Coronary artery (tissue), 2 donors: ENCODE results near the gene BLOC1S1.
A peak's percentile ranks its signal among the peaks of the same experiment; 100 is the strongest.

Experiments used
- DNase-seq: peaks from one replicate; pipeline ENCODE4 v3.0.0-alpha.2; 2017; ENCODE audit warnings: low spot score
- H3K27ac ChIP-seq, 2 donors: fragments of 200-600 bp; sonication (generic); one replicate each; pipeline ENCODE4 v1.5.1; 2016 to 2019
- H3K4me3 ChIP-seq: fragments of 200-600 bp; sonication (generic); 2 replicates; pipeline ENCODE4 v1.5.1; 2016; ENCODE audit warnings: mild to moderate bottlenecking, moderate library complexity
- TF ChIP-seq, protein P1 (sequence below): fragments of 200-600 bp; sonication (generic); IDR thresholded peaks from one replicate; pipeline ENCODE4 v1.5.1; 2019; ENCODE audit warnings: antibody characterized with exemption

Gene BLOC1S1

DNA sequence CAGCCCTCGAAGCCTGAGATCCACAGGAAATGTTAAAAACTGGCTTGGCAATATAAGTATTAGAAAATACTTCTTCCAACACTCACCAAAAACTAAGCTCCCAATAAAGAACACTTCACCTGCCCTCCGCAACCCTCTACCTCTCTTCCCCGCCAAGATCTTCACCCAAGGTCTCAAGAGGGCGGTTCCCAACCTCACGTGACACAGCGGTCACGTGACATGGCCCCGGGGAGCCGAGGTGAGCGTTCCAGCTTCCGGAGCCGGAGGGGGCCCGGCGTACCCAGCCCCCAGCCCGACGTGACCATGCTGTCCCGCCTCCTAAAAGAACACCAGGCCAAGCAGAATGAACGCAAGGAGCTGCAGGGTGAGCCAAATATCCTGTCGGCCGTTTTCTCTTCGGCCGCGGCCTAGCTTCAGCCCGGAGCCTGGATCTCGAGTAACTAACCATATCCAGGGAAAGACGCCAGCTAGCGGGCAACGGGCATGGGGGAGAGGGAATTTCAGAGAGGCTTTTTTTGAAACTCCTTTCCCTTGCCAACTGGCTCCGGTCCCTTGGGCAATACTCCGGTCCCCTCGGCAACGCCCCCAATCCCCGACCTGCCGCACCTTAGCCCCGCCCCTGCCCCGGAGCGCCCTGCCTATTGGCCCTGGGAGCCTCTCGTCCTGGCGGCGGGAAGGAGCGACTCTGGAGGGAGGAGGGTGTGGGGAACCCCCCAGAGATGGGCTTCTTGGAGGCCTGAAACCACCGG lies at the start of gene BLOC1S1:
Gene BLOC1S1, plus strand, starts transcription at position 214 of the 749 bp plus-strand sequence. Its CDS starts 6 bp downstream, at position 220.
- Histone ChIP-seq H3K27ac (peak within 1 kb of the TSS; percentile 73 to 96), H3K4me3 (peak within 1 kb of the TSS; percentile 83)
- TF ChIP-seq, protein P1, sequence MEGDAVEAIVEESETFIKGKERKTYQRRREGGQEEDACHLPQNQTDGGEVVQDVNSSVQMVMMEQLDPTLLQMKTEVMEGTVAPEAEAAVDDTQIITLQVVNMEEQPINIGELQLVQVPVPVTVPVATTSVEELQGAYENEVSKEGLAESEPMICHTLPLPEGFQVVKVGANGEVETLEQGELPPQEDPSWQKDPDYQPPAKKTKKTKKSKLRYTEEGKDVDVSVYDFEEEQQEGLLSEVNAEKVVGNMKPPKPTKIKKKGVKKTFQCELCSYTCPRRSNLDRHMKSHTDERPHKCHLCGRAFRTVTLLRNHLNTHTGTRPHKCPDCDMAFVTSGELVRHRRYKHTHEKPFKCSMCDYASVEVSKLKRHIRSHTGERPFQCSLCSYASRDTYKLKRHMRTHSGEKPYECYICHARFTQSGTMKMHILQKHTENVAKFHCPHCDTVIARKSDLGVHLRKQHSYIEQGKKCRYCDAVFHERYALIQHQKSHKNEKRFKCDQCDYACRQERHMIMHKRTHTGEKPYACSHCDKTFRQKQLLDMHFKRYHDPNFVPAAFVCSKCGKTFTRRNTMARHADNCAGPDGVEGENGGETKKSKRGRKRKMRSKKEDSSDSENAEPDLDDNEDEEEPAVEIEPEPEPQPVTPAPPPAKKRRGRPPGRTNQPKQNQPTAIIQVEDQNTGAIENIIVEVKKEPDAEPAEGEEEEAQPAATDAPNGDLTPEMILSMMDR = no peak
- peak; percentile 95 for DNase-seq

DNA sequence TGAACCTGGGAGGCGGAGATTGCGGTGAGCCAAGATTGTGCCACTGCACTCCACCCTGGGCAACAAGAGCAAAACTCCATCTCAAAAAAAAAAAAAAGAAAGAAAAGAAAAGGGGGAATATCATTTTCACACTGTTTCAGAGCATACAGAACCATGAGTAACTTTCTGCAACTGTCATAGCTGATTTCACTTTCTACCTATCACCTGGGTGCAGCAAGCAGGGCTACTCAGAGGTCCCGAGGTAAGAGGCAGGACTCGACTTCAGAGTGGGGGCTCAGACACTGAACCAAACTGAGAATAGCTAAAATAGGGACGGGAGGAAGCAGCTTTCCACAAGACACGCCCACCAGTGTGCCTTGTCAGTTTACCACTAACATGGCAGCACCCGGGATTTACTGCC lies 49.3 kb upstream of the BLOC1S1 start:
- H3K4me3 ChIP-seq = no peak overlapping the region
- H3K27ac ChIP-seq = no peak overlapping the region
- peak; percentile 46 for DNase-seq
- TF ChIP-seq, protein P1 = no peak

DNA sequence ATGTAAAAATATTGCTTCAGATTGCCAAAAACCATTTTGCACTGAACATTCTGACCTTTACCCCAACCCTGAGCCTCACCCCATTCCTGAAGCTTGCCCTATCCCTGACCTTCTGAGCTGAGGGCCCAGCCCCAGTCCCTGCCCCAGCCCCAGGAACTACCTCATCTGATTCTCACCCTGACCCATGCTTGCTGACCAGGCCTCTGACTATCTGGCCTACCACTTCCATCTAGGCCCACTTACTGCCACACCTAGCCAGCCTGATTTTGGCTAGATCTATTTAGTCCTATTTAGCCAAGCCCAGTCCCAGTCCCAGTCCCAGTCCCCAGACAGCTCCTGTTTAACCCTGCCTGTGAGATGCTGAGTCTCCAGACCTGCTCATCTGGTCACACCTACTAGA lies 45.6 kb upstream of the BLOC1S1 start:
- DNase-seq = peak; percentile 47
- no peak overlapping the region for H3K4me3 ChIP-seq
- TF ChIP-seq, protein P1 = no peak

DNA sequence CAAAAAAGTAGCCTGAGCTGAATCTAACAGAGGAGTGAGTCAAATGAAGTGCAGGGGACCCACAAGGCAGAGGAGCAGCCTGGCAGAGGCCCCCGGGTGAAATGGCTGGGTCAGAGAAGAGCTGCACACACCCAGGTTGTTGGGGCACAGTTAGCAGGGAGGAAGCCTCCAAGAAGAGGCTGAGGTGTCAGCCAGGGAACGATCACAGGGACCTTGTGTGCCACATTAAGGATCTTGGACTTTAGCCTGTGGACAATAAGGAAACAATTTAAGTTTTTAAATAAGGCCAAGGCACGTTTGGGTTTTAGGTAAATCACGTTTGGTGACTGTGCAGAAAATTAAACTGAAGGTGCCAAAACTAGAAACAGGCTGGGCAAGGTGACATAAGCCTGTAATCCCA lies 44.1 kb upstream of the BLOC1S1 start:
- no peak overlapping the region for H3K27ac ChIP-seq
- DNase-seq = no peak
- TF ChIP-seq, protein P1 = no peak
- no peak overlapping the region for H3K4me3 ChIP-seq

More for the DNA sequence above, 45.6 kb upstream of the BLOC1S1 start:
- H3K27ac ChIP-seq = no peak overlapping the region

DNA sequence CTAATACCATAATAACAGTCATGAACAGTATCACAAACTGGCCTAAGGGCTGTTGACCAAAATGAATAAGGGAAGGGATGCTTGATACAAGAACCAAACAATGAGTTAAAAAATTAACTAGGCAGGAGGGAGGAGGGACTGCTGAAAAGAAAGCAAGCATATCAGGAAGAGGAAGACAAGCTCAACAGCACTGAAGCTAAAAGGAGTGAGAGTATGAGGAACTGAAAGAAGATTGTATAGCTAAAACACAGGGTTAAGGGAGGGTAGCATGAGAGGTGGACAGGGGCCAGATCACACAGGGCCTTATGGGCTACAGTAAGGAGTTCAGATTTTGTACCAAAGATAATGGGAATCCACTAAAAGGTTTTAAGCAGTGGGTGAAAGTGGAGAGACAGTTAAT lies 42.2 kb upstream of the BLOC1S1 start:
- no peak for DNase-seq
- H3K4me3 ChIP-seq = no peak overlapping the region
- H3K27ac ChIP-seq = peak overlapping the region in 1 of 2 donors; percentile 9
- TF ChIP-seq, protein P1 = no peak

GRCh38 chr12:55675666-55676065 lies 40.2 kb upstream of the BLOC1S1 start:
- peak; percentile 54 for DNase-seq
- no peak overlapping the region for H3K27ac ChIP-seq
- TF ChIP-seq, protein P1 = no peak

DNA sequence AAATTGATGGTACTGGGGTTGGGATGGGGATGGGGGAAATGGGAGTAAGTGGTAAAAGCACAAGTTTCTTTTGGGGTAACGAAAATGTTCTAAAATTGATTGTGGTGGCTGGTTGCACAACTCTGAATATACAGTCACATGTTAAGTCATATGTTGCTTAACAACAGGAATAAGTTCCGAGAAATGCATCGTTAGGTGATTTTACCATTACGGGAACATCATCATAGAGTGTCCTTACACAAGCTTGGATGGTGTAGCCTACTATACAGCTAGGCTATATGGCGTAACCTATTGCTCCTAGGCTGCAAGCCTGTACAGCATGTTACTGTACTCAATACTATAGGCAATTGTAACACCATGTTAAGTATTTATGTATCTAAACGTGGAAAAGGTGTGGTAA lies 39.1 kb upstream of the BLOC1S1 start:
- no peak overlapping the region for H3K4me3 ChIP-seq
- H3K27ac ChIP-seq = no peak overlapping the region
- peak; percentile 12 for DNase-seq
- TF ChIP-seq, protein P1 = no peak

More at GRCh38 chr12:55675666-55676065, 40.2 kb upstream of the BLOC1S1 start:
- no peak overlapping the region for H3K4me3 ChIP-seq
